A549 (cell line): ENCODE results near the gene ERAP2. TPM values are rescaled to one million over a fixed set of nuclear protein-coding genes. Genes with fewer than 3 reads are reported as not detected.

Experiments used
- ATAC-seq, 2 experiments: fragments of 200-7000 bp in 1 of 2; fragments of >200 bp in 1 of 2; cut with Nextera tagmentation in 1 of 2; cut with Tn5 transposase in 1 of 2; 3 replicates each; pipeline versions ENCODE4 v1.8.0 to v1.9.1; 2018 to 2020; ENCODE audit warnings: mild to moderate bottlenecking in 1 of 2, moderate library complexity in 1 of 2
- CTCF ChIA-PET: fragments of 300-600 bp; sonication (Branson Sonifier 250); formaldehyde crosslinking; extraction: SDS; loops from one replicate; lab custom pipeline; 2021; ENCODE audit warnings: antibody characterized with exemption, inconsistent platforms; lab: Yijun Ruan, JAX
- POLR2A ChIA-PET: fragments of 350-600 bp; formaldehyde crosslinking; extraction: SDS; loops from one replicate; lab custom pipeline; 2021; ENCODE audit warnings: antibody characterized with exemption, inconsistent platforms; lab: Yijun Ruan, JAX
- DNase-seq, 2 experiments: peaks; one replicate each; pipeline versions ENCODE4 v3.0.0 to v3.0.0-alpha.2; 2011 to 2016; ENCODE audit warnings: low read depth in 1 of 2, low spot score in 1 of 2
- FAIRE-seq: peaks from 2 replicates; lab custom pipeline; 2011; peaks lifted over from hg19 to GRCh38; lab: Jason Lieb, UNC
- H3K27ac ChIP-seq, 2 experiments: fragments of >200 bp; sonication (Bioruptor Twin); formaldehyde crosslinking; 3 replicates each; pipeline ENCODE4 v1.5.1; 2016 to 2017
- H3K4me1 ChIP-seq: fragments of >200 bp; sonication (Bioruptor Twin); formaldehyde crosslinking; 3 replicates; pipeline ENCODE4 v1.6.1; 2016
- H3K4me2 ChIP-seq: fragments of >200 bp; sonication (Bioruptor Twin); formaldehyde crosslinking; 3 replicates; pipeline ENCODE4 v1.6.1; 2016
- H3K4me3 ChIP-seq: fragments of >200 bp; sonication (Bioruptor Twin); formaldehyde crosslinking; 3 replicates; pipeline ENCODE4 v1.5.1; 2016
- H3K9me3 ChIP-seq: fragments of >200 bp; sonication (Bioruptor Twin); formaldehyde crosslinking; 3 replicates; pipeline ENCODE4 v1.6.1; 2016
- BHLHE40 ChIP-seq: IDR thresholded peaks from 2 replicates; pipeline ENCODE4 v1.6.1; 2012; ENCODE audit warnings: low read depth, low read length, inconsistent platforms
- CBX2 ChIP-seq: fragments of 200-600 bp; sonication (generic); IDR thresholded peaks from 2 replicates; pipeline ENCODE4 v1.6.1; 2016; ENCODE audit warnings: low read depth, mild to moderate bottlenecking, borderline replicate concordance
- CEBPB ChIP-seq, 2 experiments: fragments of >200 bp in 1 of 2; sonication (Bioruptor Twin) in 1 of 2; formaldehyde crosslinking in 1 of 2; IDR thresholded peaks; 2 replicates each; pipeline ENCODE4 v1.6.1; 2012 to 2016
- CHD2 ChIP-seq: fragments of 150-350 bp; IDR thresholded peaks from 2 replicates; pipeline ENCODE4 v1.6.1; 2014; ENCODE audit warnings: low read length; ENCODE audit not compliant: partially characterized antibody
- CHD4 ChIP-seq: fragments of 200-600 bp; sonication (generic); IDR thresholded peaks from 2 replicates; pipeline ENCODE4 v1.6.1; 2016; ENCODE audit warnings: antibody characterized with exemption, mild to moderate bottlenecking, borderline replicate concordance
- E2F6 ChIP-seq: IDR thresholded peaks from 2 replicates; pipeline ENCODE4 v1.6.1; 2012; ENCODE audit warnings: low read depth, borderline replicate concordance
- EHF ChIP-seq: fragments of 250-450 bp; sonication (Bioruptor Pico); IDR thresholded peaks from 2 replicates; pipeline ENCODE4 v1.5.0; 2020; ENCODE audit warnings: mild to moderate bottlenecking
- EHMT2 ChIP-seq: fragments of 200-600 bp; sonication (generic); IDR thresholded peaks from 2 replicates; pipeline ENCODE4 v1.6.1; 2016; ENCODE audit warnings: antibody characterized with exemption, low read depth, mild to moderate bottlenecking, moderate library complexity
- ELK1 ChIP-seq: fragments of 150-350 bp; IDR thresholded peaks from 2 replicates; pipeline ENCODE4 v1.6.1; 2014; ENCODE audit warnings: low read depth, mild to moderate bottlenecking, low read length
- EP300 ChIP-seq, 2 experiments: fragments of >200 bp; sonication (Bioruptor Twin); formaldehyde crosslinking; IDR thresholded peaks; 2 replicates in 1 of 2; 3 replicates in 1 of 2; pipeline ENCODE4 v1.6.1; 2016 to 2017
- ESRRA ChIP-seq: fragments of 150-350 bp; IDR thresholded peaks from 2 replicates; pipeline ENCODE4 v1.6.1; 2014; ENCODE audit warnings: mild to moderate bottlenecking, low read length, borderline replicate concordance
- FOSB ChIP-seq: fragments of 250-450 bp; sonication (Bioruptor Pico); IDR thresholded peaks from 2 replicates; pipeline ENCODE4 v1.5.0; 2020; ENCODE audit warnings: mild to moderate bottlenecking, moderate library complexity
- FOXS1 ChIP-seq: fragments of 250-450 bp; sonication (Bioruptor Pico); IDR thresholded peaks from 2 replicates; pipeline ENCODE4 v1.5.0; 2020; ENCODE audit warnings: mild to moderate bottlenecking, moderate library complexity
- GATA3 ChIP-seq: IDR thresholded peaks from 2 replicates; pipeline ENCODE4 v1.6.1; 2012; ENCODE audit warnings: borderline replicate concordance
- HDAC2 ChIP-seq: fragments of 200-600 bp; sonication (generic); IDR thresholded peaks from 2 replicates; pipeline ENCODE4 v1.6.1; 2016
- HES2 ChIP-seq: fragments of >200 bp; sonication (Bioruptor Twin); formaldehyde crosslinking; IDR thresholded peaks from 2 replicates; pipeline ENCODE4 v1.6.1; 2016
- HEYL ChIP-seq: fragments of 250-450 bp; sonication (Bioruptor Pico); IDR thresholded peaks from 2 replicates; pipeline ENCODE4 v1.8.0; 2021; ENCODE audit warnings: mild to moderate bottlenecking, moderate library complexity
- HMGXB4 ChIP-seq: fragments of 250-450 bp; sonication (Bioruptor Pico); IDR thresholded peaks from 2 replicates; pipeline ENCODE4 v1.5.0; 2021; ENCODE audit warnings: mild to moderate bottlenecking, moderate library complexity, borderline replicate concordance
- HOXA7 ChIP-seq: fragments of 250-450 bp; sonication (Bioruptor Pico); IDR thresholded peaks from 2 replicates; pipeline ENCODE4 v1.5.0; 2020; ENCODE audit warnings: mild to moderate bottlenecking, moderate library complexity
- HOXB13 ChIP-seq: fragments of 250-450 bp; sonication (Bioruptor Pico); IDR thresholded peaks from 2 replicates; pipeline ENCODE4 v1.5.0; 2020; ENCODE audit warnings: low read depth, mild to moderate bottlenecking, moderate library complexity
- HOXB5 ChIP-seq: fragments of 250-450 bp; sonication (Bioruptor Pico); IDR thresholded peaks from 2 replicates; pipeline ENCODE4 v1.5.0; 2020; ENCODE audit warnings: mild to moderate bottlenecking, moderate library complexity
- JUNB ChIP-seq: fragments of >200 bp; sonication (Bioruptor Twin); formaldehyde crosslinking; IDR thresholded peaks from 2 replicates; pipeline ENCODE4 v1.6.1; 2016
- KDM1A ChIP-seq: fragments of 200-600 bp; sonication (generic); IDR thresholded peaks from 2 replicates; pipeline ENCODE4 v1.6.1; 2016; ENCODE audit warnings: low read depth, mild to moderate bottlenecking
- MAX ChIP-seq: IDR thresholded peaks from 2 replicates; pipeline ENCODE4 v1.6.1; 2012
- MYC ChIP-seq: IDR thresholded peaks from 2 replicates; pipeline ENCODE4 v1.6.1; 2012; ENCODE audit warnings: mild to moderate bottlenecking, inconsistent platforms, low read length, improper control_type of control experiment, borderline replicate concordance
- NFE2L2 ChIP-seq: fragments of 150-350 bp; conservative IDR thresholded peaks from 2 replicates; pipeline ENCODE4 v1.6.1; 2014; ENCODE audit warnings: low read length
- NPAS2 ChIP-seq: fragments of 250-450 bp; sonication (Bioruptor Pico); IDR thresholded peaks from 2 replicates; pipeline ENCODE4 v1.8.0; 2022; ENCODE audit warnings: mild to moderate bottlenecking, moderate library complexity, borderline replicate concordance
- PHF8 ChIP-seq: fragments of 200-600 bp; sonication (generic); IDR thresholded peaks from 2 replicates; pipeline ENCODE4 v1.6.1; 2016; ENCODE audit warnings: low read depth, mild to moderate bottlenecking, antibody characterized with exemption, moderate library complexity, borderline replicate concordance
- POLR2A ChIP-seq: IDR thresholded peaks from 2 replicates; pipeline ENCODE4 v1.6.1; 2012; ENCODE audit warnings: mild to moderate bottlenecking, low read length
- POLR2AphosphoS2 ChIP-seq: conservative IDR thresholded peaks from 2 replicates; pipeline ENCODE4 v1.6.1; 2012; ENCODE audit warnings: low read length, improper control_type of control experiment, inconsistent platforms
- RARB ChIP-seq: fragments of 250-450 bp; sonication (Bioruptor Pico); IDR thresholded peaks from 2 replicates; pipeline ENCODE4 v1.8.0; 2021; ENCODE audit warnings: mild to moderate bottlenecking, moderate library complexity
- RFX5 ChIP-seq: fragments of 450-650 bp; IDR thresholded peaks from 2 replicates; pipeline ENCODE4 v1.7.1; 2014; ENCODE audit warnings: antibody characterized with exemption, mild to moderate bottlenecking, moderate library complexity
- RNF2 ChIP-seq: fragments of 200-600 bp; sonication (generic); IDR thresholded peaks from 2 replicates; pipeline ENCODE4 v1.6.1; 2016; ENCODE audit warnings: low read depth, mild to moderate bottlenecking, antibody characterized with exemption, moderate library complexity, borderline replicate concordance
- TP53 ChIP-seq: fragments of 250-450 bp; sonication (Bioruptor Pico); IDR thresholded peaks from 2 replicates; pipeline ENCODE4 v1.5.0; 2021; ENCODE audit warnings: mild to moderate bottlenecking, moderate library complexity
- WGBS: methylation state at CpG from one replicate; pipeline ENCODE4 v1.1.6; 2017; ENCODE audit errors: missing lambda C conversion rate; 5-methylcytosine and 5-hydroxymethylcytosine counted together
- polyA plus RNA-seq, 4 experiments: library from polyadenylated mRNA; depleted of rRNA in 3 of 4; stranded (reverse); fragments of >200 nt; fragmentation: RNase III in 1 of 4; extraction: RNeasy Plus Mini Kit Qiagen cat#74134 plus additional on column Dnase treatment in 1 of 4; gene quantifications; 2 replicates in 3 of 4; 3 replicates in 1 of 4; pipeline ENCODE4 v1.2.3, GENCODE V29; 2011 to 2017
- TF ChIP-seq, protein P1 (sequence below): fragments of >200 bp; sonication (Bioruptor Twin); formaldehyde crosslinking; IDR thresholded peaks from 3 replicates; pipeline ENCODE4 v1.6.1; 2016
- TF ChIP-seq, protein P2 (sequence below): fragments of 450-650 bp; IDR thresholded peaks from 2 replicates; pipeline ENCODE4 v1.6.1; 2014; ENCODE audit warnings: antibody characterized with exemption

The ERAP2 gene
- polyA plus RNA-seq, 2 of the 4 experiments (the other 2 are of a cell fraction): 1.0 to 2.2 TPM

- DNase-seq: peak; percentile 70 to 96
- H3K4me2 ChIP-seq: peak overlapping the region; percentile 94
- H3K4me3 ChIP-seq: peak overlapping the region; percentile 94
- WGBS: 0% methylated on average over 38 of the region's 80 CpGs
- ChIA-PET POLR2A (no interaction called here), CTCF (interaction anchor here (1.0 kb wide), 1 partner anchor 66 kb away, joined by 4 read pairs; no protein-coding TSS in a partner anchor)
- H3K9me3 ChIP-seq: no peaks in the 10 kb centered on the region
- peak; percentile 86 to 90 for ATAC-seq
- no peak for FAIRE-seq
- peaks cover 21% of the 10 kb centered on the region for H3K4me1 ChIP-seq
- H3K27ac ChIP-seq: peak overlapping the region; percentile 97
- no peak for TF ChIP-seq NPAS2 (CRISPR knock-in tag)
- TF ChIP-seq EHMT2: no peak
- TF ChIP-seq TP53 (CRISPR knock-in tag): no peak
- TF ChIP-seq CBX2: no peak
- TF ChIP-seq MYC: peak; percentile 65; the same call in 1 of the 2 replicates
- no peak for TF ChIP-seq JUNB
- peak in 1 of 2 experiments; percentile 22; a peak in 1 of 5 replicates for TF ChIP-seq EP300 (IDR thresholded peaks at IDR 0.05)
- TF ChIP-seq HMGXB4 (CRISPR knock-in tag): peak; percentile 92
- TF ChIP-seq, protein P1, sequence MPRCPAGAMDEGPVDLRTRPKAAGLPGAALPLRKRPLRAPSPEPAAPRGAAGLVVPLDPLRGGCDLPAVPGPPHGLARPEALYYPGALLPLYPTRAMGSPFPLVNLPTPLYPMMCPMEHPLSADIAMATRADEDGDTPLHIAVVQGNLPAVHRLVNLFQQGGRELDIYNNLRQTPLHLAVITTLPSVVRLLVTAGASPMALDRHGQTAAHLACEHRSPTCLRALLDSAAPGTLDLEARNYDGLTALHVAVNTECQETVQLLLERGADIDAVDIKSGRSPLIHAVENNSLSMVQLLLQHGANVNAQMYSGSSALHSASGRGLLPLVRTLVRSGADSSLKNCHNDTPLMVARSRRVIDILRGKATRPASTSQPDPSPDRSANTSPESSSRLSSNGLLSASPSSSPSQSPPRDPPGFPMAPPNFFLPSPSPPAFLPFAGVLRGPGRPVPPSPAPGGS: peak; percentile 17; the same call in 1 of the 3 replicates
- TF ChIP-seq MAX: peak; percentile 38; the same call in 1 of the 2 replicates
- no peak for TF ChIP-seq RARB (CRISPR knock-in tag)
- peak; percentile 71 for TF ChIP-seq PHF8
- TF ChIP-seq HES2: no peak
- TF ChIP-seq, protein P2, sequence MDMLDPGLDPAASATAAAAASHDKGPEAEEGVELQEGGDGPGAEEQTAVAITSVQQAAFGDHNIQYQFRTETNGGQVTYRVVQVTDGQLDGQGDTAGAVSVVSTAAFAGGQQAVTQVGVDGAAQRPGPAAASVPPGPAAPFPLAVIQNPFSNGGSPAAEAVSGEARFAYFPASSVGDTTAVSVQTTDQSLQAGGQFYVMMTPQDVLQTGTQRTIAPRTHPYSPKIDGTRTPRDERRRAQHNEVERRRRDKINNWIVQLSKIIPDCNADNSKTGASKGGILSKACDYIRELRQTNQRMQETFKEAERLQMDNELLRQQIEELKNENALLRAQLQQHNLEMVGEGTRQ: no peak
- no peak for TF ChIP-seq CHD4
- TF ChIP-seq NFE2L2: no peak
- TF ChIP-seq HOXA7: no peak
- no peak for TF ChIP-seq HEYL (CRISPR knock-in tag)
- TF ChIP-seq FOSB (CRISPR knock-in tag): no peak
- peak; percentile 57; the same call in 1 of the 2 replicates for TF ChIP-seq E2F6
- TF ChIP-seq ESRRA: no peak
- TF ChIP-seq CEBPB (IDR thresholded peaks at IDR 0.05): no peak
- TF ChIP-seq POLR2A: peak; percentile 73
- TF ChIP-seq KDM1A: no peak
- TF ChIP-seq HDAC2: no peak
- no peak for TF ChIP-seq EHF (CRISPR knock-in tag)
- TF ChIP-seq HOXB13 (CRISPR knock-in tag): no peak
- no peak for TF ChIP-seq RNF2
- no peak for TF ChIP-seq HOXB5
- peak; percentile 56; the same call in 1 of the 2 replicates for TF ChIP-seq RFX5
- no peak for TF ChIP-seq ELK1
- no peak for TF ChIP-seq POLR2AphosphoS2
- TF ChIP-seq CHD2: no peak
- TF ChIP-seq GATA3: 0 out of 2 replicates have a peak, but pooled peaks have one; percentile 3
- peak; percentile 94 for TF ChIP-seq FOXS1 (CRISPR knock-in tag)
- TF ChIP-seq BHLHE40: no peak
These were observed 58.6 kb downstream of the ERAP2 start for GRCh38 chr5:96934708-96935558.
